ENCODE results near the gene PMVK. TPM values are rescaled to one million over a fixed set of nuclear protein-coding genes. Genes with fewer than 3 reads are reported as not detected.

The PMVK gene
- total and polyA plus RNA-seq, 2 donors, result 6.8 to 47.1 TPM

GRCh38 chr1:154972213-154972516, 35.6 kb upstream of the PMVK start:
- 42% methylated on average over 3 of the region's 3 CpGs for WGBS
- H3K4me1 ChIP-seq (ENCODE audit: insufficient read depth), result no peaks in the 10 kb centered on the region
- no peak for DNase-seq (ENCODE audit: extremely low spot score)
- H3K36me3 ChIP-seq (ENCODE audit: insufficient read depth), result no peaks in the 10 kb centered on the region
- no peak overlapping the region for H3K4me3 ChIP-seq (ENCODE audit: low read depth, low read length)
- peak overlapping the region; percentile 72 for H3K27ac ChIP-seq (ENCODE audit: low read depth)

- H3K4me3 ChIP-seq (ENCODE audit: low read depth, low read length), result no peak overlapping the region
- 53% methylated on average over 10 of the region's 10 CpGs for WGBS
- peak overlapping the region; percentile 90 for H3K27ac ChIP-seq (ENCODE audit: low read depth)
- no peak for DNase-seq (ENCODE audit: extremely low spot score)
- H3K4me1 ChIP-seq (ENCODE audit: insufficient read depth), result no peaks in the 10 kb centered on the region
- no peaks in the 10 kb centered on the region for H3K36me3 ChIP-seq (ENCODE audit: insufficient read depth)
Observed at GRCh38 chr1:154971341-154971998, 35.0 kb upstream of the PMVK start.

- peak; percentile 90 for DNase-seq (ENCODE audit: extremely low spot score)
- Histone ChIP-seq H3K4me1 (ENCODE audit: insufficient read depth) (no peaks in the 10 kb centered on the region), H3K36me3 (ENCODE audit: insufficient read depth) (no peaks in the 10 kb centered on the region), H3K4me3 (ENCODE audit: low read depth, low read length) (peak within 1 kb of the TSS; percentile 29), H3K27ac (ENCODE audit: low read depth) (peak within 1 kb of the TSS; percentile 90)
- 7% methylated on average over 15 of the region's 15 CpGs for WGBS
Observed at GRCh38 chr1:154970631-154971340, 34.3 kb upstream of the PMVK start, which contains the start of gene SHC1. Gene SHC1, minus strand, starts transcription at chr1:154970747. Its CDS starts 221 bp downstream, at chr1:154970526.

- Histone ChIP-seq H3K36me3 (ENCODE audit: insufficient read depth) (peaks cover 4% of the 10 kb centered on the region), H3K27ac (ENCODE audit: low read depth) (peak overlapping the region; percentile 66), H3K4me1 (ENCODE audit: insufficient read depth) (no peaks in the 10 kb centered on the region), H3K4me3 (ENCODE audit: low read depth, low read length) (peak overlapping the region; percentile 29)
- WGBS, result 19% methylated on average over 22 of the region's 22 CpGs
- no peak for DNase-seq (ENCODE audit: extremely low spot score)
Observed at GRCh38 chr1:154969860-154970452, 33.4 kb upstream of the PMVK start.

- no peaks in the 10 kb centered on the region for H3K4me1 ChIP-seq (ENCODE audit: insufficient read depth)
- WGBS, result 36% methylated on average over 5 of the region's 5 CpGs
- no peak overlapping the region for H3K4me3 ChIP-seq (ENCODE audit: low read depth, low read length)
- DNase-seq (ENCODE audit: extremely low spot score), result no peak
- peaks cover 4% of the 10 kb centered on the region for H3K36me3 ChIP-seq (ENCODE audit: insufficient read depth)
- no peak overlapping the region for H3K27ac ChIP-seq (ENCODE audit: low read depth)
Observed at GRCh38 chr1:154969246-154969645, 32.7 kb upstream of the PMVK start.

- Histone ChIP-seq H3K27ac (ENCODE audit: low read depth) (no peak overlapping the region), H3K4me1 (ENCODE audit: insufficient read depth) (no peaks in the 10 kb centered on the region), H3K36me3 (ENCODE audit: insufficient read depth) (peaks cover 4% of the 10 kb centered on the region), H3K4me3 (ENCODE audit: low read depth, low read length) (no peak overlapping the region)
- DNase-seq (ENCODE audit: extremely low spot score), result no peak
- 89% methylated on average over 3 of the region's 3 CpGs for WGBS
Observed at GRCh38 chr1:154968731-154969130, 32.2 kb upstream of the PMVK start.

- Histone ChIP-seq H3K4me3 (ENCODE audit: low read depth, low read length) (no peak overlapping the region), H3K4me1 (ENCODE audit: insufficient read depth) (no peaks in the 10 kb centered on the region), H3K27ac (ENCODE audit: low read depth) (no peak overlapping the region), H3K36me3 (ENCODE audit: insufficient read depth) (peaks cover 4% of the 10 kb centered on the region)
- DNase-seq (ENCODE audit: extremely low spot score), result no peak
- WGBS, result 85% methylated on average over 5 of the region's 5 CpGs
Observed at GRCh38 chr1:154967331-154967950, 30.9 kb upstream of the PMVK start.

GRCh38 chr1:154966111-154966510, 29.6 kb upstream of the PMVK start:
- H3K4me1 ChIP-seq (ENCODE audit: insufficient read depth), result no peaks in the 10 kb centered on the region
- H3K4me3 ChIP-seq (ENCODE audit: low read depth, low read length), result no peak overlapping the region
- no peak for DNase-seq (ENCODE audit: extremely low spot score)
- no peak overlapping the region for H3K27ac ChIP-seq (ENCODE audit: low read depth)
- peaks cover 4% of the 10 kb centered on the region for H3K36me3 ChIP-seq (ENCODE audit: insufficient read depth)
- 87% methylated on average over 7 of the region's 7 CpGs for WGBS

GRCh38 chr1:154964359-154964758, 27.8 kb upstream of the PMVK start:
- peaks cover 4% of the 10 kb centered on the region for H3K36me3 ChIP-seq (ENCODE audit: insufficient read depth)
- H3K27ac ChIP-seq (ENCODE audit: low read depth), result no peak overlapping the region
- whole genome bisulfite sequencing, result 92% methylated on average over 6 of the region's 6 CpGs
- H3K4me3 ChIP-seq (ENCODE audit: low read depth, low read length), result no peak overlapping the region
- H3K4me1 ChIP-seq (ENCODE audit: insufficient read depth), result no peaks in the 10 kb centered on the region
- DNase-seq (ENCODE audit: extremely low spot score), result no peak

- Histone ChIP-seq H3K27ac (ENCODE audit: low read depth) (no peak overlapping the region), H3K36me3 (ENCODE audit: insufficient read depth) (peaks cover 4% of the 10 kb centered on the region), H3K4me1 (ENCODE audit: insufficient read depth) (no peaks in the 10 kb centered on the region), H3K4me3 (ENCODE audit: low read depth, low read length) (no peak overlapping the region)
- 80% methylated on average over 8 of the region's 8 CpGs for WGBS
- no peak for DNase-seq (ENCODE audit: extremely low spot score)
Observed at GRCh38 chr1:154963643-154964042, 27.1 kb upstream of the PMVK start.

GRCh38 chr1:154962795-154963330, 26.3 kb upstream of the PMVK start:
- H3K4me3 ChIP-seq (ENCODE audit: low read depth, low read length), result no peak overlapping the region
- H3K27ac ChIP-seq (ENCODE audit: low read depth), result no peak overlapping the region
- no peak for DNase-seq (ENCODE audit: extremely low spot score)
- H3K36me3 ChIP-seq (ENCODE audit: insufficient read depth), result peaks cover 4% of the 10 kb centered on the region
- 52% methylated on average over 6 of the region's 6 CpGs for WGBS
- no peaks in the 10 kb centered on the region for H3K4me1 ChIP-seq (ENCODE audit: insufficient read depth)

GRCh38 chr1:154962156-154962749, 25.7 kb upstream of the PMVK start:
- Histone ChIP-seq H3K4me3 (ENCODE audit: low read depth, low read length) (peak overlapping the region; percentile 86), H3K4me1 (ENCODE audit: insufficient read depth) (no peaks in the 10 kb centered on the region), H3K27ac (ENCODE audit: low read depth) (peak overlapping the region; percentile 99), H3K36me3 (ENCODE audit: insufficient read depth) (peaks cover 4% of the 10 kb centered on the region)
- DNase-seq (ENCODE audit: extremely low spot score), result no peak
- 4% methylated on average over 25 of the region's 25 CpGs for WGBS

Data from urinary bladder (tissue), 4 donors.